Endothelial cell of umbilical vein (primary cell): ENCODE data around the gene HMGCL.

Experiments used
- CTCF ChIP-seq, 2 donors: IDR thresholded peaks; 1 replicate in 1 of 2; 2 replicates in 1 of 2; pipeline ENCODE4 v1.5.1; 2011; ENCODE audit warnings: low read length in 2 of 2, mild to moderate bottlenecking in 2 of 2, moderate library complexity in 2 of 2, control low read depth in 1 of 2, inconsistent platforms in 1 of 2, low read depth in 1 of 2; ENCODE audit not compliant: insufficient read depth in 1 of 2; ENCODE audit errors: extremely low read depth in 1 of 2
- EZH2 ChIP-seq: IDR thresholded peaks from 2 replicates; pipeline ENCODE4 v1.6.1; 2012; ENCODE audit warnings: borderline replicate concordance, low read depth, mild to moderate bottlenecking, moderate library complexity, low read length, inconsistent platforms; ENCODE audit not compliant: severe bottlenecking
- JUN ChIP-seq: IDR thresholded peaks from 2 replicates; pipeline ENCODE4 v1.6.1; 2011; ENCODE audit warnings: borderline replicate concordance, low read depth; ENCODE audit not compliant: insufficient read length, insufficient read depth
- MAX ChIP-seq: IDR thresholded peaks from 2 replicates; pipeline ENCODE4 v1.6.1; 2011; ENCODE audit not compliant: insufficient read depth, insufficient read length
- MYC ChIP-seq: IDR thresholded peaks from one replicate; pipeline ENCODE4 v1.6.1; 2011; ENCODE audit warnings: mild to moderate bottlenecking, low read depth, low read length
- POLR2A ChIP-seq: IDR thresholded peaks from 2 replicates; pipeline ENCODE4 v1.6.1; 2012; ENCODE audit warnings: low read depth, mild to moderate bottlenecking, control low read depth, low read length
- POLR2AphosphoS5 ChIP-seq: IDR thresholded peaks from 2 replicates; pipeline ENCODE4 v1.6.1; 2012; ENCODE audit warnings: low read depth, mild to moderate bottlenecking, control low read depth, low read length, moderate library complexity; ENCODE audit not compliant: insufficient read depth

GRCh38 chr1:23865543-23865930, 40.3 kb upstream of the HMGCL start:
- no peak for TF ChIP-seq JUN
- TF ChIP-seq CTCF (IDR thresholded peaks at IDR 0.05; ENCODE audit: extremely low read depth in 1 of 2, insufficient read depth in 1 of 2, low read depth in 1 of 2, low read length in 2 of 2) = no peak
- no peak for TF ChIP-seq MYC
- no peak for TF ChIP-seq EZH2
- TF ChIP-seq POLR2A = no peak
- no peak for TF ChIP-seq POLR2AphosphoS5
- no peak for TF ChIP-seq MAX
